ENCODE results near the gene CLTB.

GRCh38 chr5:176397736-176398420 is 18.5 kb downstream of the CLTB start:
- TF ChIP-seq POLR2AphosphoS5 (IDR thresholded peaks at IDR 0.05; ENCODE audit: low read depth, low read length), result no peak
- no peak for TF ChIP-seq REST (IDR thresholded peaks at IDR 0.05; ENCODE audit: insufficient read depth in 1 of 2, low read depth in 2 of 2, low read length in 2 of 2)
- TF ChIP-seq SIN3A (IDR thresholded peaks at IDR 0.05; ENCODE audit: borderline replicate concordance, insufficient read depth, low read length), result no peak
- TF ChIP-seq FOXP2 (optimal IDR thresholded peaks at IDR 0.05; ENCODE audit: borderline replicate concordance, extremely low read depth, extremely low read length, insufficient read depth), result no peak
- TF ChIP-seq TAF1 (IDR thresholded peaks at IDR 0.05; ENCODE audit: borderline replicate concordance, insufficient read depth, low read length), result no peak

Data from PFSK-1 (cell line).